Activated CD4-positive, alpha-beta T cell treated with anti-CD3 and anti-CD28 coated beads, Interleukin-2, amount 10 ng/mL, durations not matched to agents 24 days and 14 days (primary cell): ENCODE data around the gene ST3GAL2. TPM values are rescaled to one million over a fixed set of nuclear protein-coding genes. Genes with fewer than 3 reads are reported as not detected.
"Not testable (repeated sequence)": the region's sequence is repeated elsewhere in the genome, so short reads cannot be mapped to it uniquely, and the experiment has no call there.

Experiments
- DNase-seq: peaks from one replicate; pipeline ENCODE4 v3.0.0; 2022
- H3K27ac Mint-ChIP-seq: one replicate; pipeline ENCODE4 v1.8.0; 2022; ENCODE audit warnings: mild to moderate bottlenecking, mixed read lengths
- H3K27me3 Mint-ChIP-seq: one replicate; pipeline ENCODE4 v1.8.0; 2022; ENCODE audit warnings: mixed read lengths
- H3K36me3 Mint-ChIP-seq: one replicate; pipeline ENCODE4 v1.8.0; 2022; ENCODE audit warnings: low read depth, mild to moderate bottlenecking, mixed read lengths
- H3K4me1 Mint-ChIP-seq: one replicate; pipeline ENCODE4 v1.8.0; 2021; ENCODE audit warnings: mixed read lengths
- H3K4me3 Mint-ChIP-seq: one replicate; pipeline ENCODE4 v1.8.0; 2022; ENCODE audit warnings: mild to moderate bottlenecking, moderate library complexity, mixed read lengths
- H3K9me3 Mint-ChIP-seq: one replicate; pipeline ENCODE4 v1.8.0; 2021; ENCODE audit warnings: mixed read lengths
- intact Hi-C: fragments of 100-400 bp; cut with micrococcal nuclease; formaldehyde crosslinking; loops from one replicate; pipeline ENCODE4 v1.15.1; 2023
- total RNA-seq: library from RNA; stranded (reverse); gene quantifications from 2 replicates; pipeline ENCODE4 v1.2.3, GENCODE V29; 2022

The ST3GAL2 gene
- total RNA-seq, 1 donor from 2014 or later: 27.9 TPM

GRCh38 chr16:70422543-70422942, 16.4 kb downstream of the ST3GAL2 start:
- intact Hi-C loops: no loop called here
- Mint-ChIP-seq H3K27ac (peak overlapping the region; percentile 22), H3K4me1 (peaks cover 43% of the 10 kb centered on the region), H3K4me3 (no peak overlapping the region), H3K27me3 (no peaks in the 10 kb centered on the region), H3K36me3 (peaks cover 12% of the 10 kb centered on the region), H3K9me3 (no peaks in the 10 kb centered on the region)
- no peak for DNase-seq

DNA sequence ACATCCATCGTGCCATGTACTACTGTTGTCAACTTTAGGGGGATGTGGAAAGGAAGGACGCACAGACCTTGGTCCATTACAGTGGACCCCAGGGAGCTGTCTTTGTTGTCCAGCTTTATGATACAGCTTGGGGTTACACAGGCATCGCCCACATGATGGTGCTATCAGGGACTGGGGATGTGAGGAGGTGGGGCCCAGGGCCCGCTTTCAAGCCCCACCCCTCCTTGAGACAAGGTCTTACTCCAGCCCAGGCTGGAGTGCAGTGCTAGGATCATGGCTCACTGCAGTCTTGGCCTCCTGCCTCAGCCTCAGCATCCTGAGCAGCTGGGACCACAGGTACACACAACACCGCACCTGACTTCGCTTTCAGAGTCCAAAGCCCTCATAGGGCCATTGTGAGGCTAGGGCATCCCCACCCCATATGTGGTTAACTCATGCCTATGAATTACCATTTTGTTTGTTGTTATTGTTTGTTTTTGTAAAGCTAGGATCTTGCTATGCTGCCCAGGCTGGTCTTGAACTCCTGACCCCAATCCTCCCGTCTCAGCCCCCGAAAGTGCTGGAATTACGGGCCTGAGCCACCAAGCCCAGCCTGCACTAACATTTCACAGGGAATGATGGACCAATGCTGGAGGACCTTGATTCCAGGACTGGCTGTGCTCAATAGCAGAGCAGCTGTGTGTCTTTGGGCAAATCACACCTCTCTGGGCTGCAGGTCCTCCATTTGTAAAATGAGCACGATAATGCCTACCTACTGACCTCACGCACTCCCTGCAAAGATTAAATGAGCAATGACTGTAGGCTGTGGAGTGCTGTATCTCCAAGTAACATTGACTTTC, 17.2 kb downstream of the ST3GAL2 start:
- H3K4me1 Mint-ChIP-seq: peaks cover 40% of the 10 kb centered on the region
- intact Hi-C loops: no loop called here
- H3K36me3 Mint-ChIP-seq: peaks cover 11% of the 10 kb centered on the region
- no peak overlapping the region for H3K27ac Mint-ChIP-seq
- H3K9me3 Mint-ChIP-seq: no peaks in the 10 kb centered on the region
- no peak for DNase-seq
- no peak overlapping the region for H3K4me3 Mint-ChIP-seq
- no peaks in the 10 kb centered on the region for H3K27me3 Mint-ChIP-seq

DNA sequence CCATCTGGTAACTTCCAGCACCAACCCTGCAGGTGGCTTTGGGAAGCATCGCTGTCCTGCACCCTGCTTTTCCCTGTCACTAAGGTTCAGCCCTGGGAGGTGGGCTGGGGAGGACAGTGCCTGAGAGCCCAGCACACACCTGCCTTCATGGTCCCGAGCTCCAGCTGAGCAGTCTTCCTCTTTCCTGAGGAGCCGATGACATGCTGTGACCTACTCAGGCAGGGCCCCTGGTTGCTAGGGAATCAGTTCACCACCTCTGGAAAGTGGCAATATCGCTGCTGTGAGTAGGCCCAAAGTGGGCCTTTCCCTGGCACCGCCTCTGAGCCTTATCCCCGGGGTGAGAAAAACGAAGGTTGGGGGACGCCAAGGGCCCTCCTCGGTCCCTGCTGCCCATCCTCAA, 17.9 kb downstream of the ST3GAL2 start:
- DNase-seq: no peak
- no peaks in the 10 kb centered on the region for H3K9me3 Mint-ChIP-seq
- H3K27ac Mint-ChIP-seq: no peak overlapping the region
- no peaks in the 10 kb centered on the region for H3K27me3 Mint-ChIP-seq
- no peak overlapping the region for H3K4me3 Mint-ChIP-seq
- peaks cover 41% of the 10 kb centered on the region for H3K4me1 Mint-ChIP-seq
- peaks cover 13% of the 10 kb centered on the region for H3K36me3 Mint-ChIP-seq
- intact Hi-C loops: no loop called here

DNA sequence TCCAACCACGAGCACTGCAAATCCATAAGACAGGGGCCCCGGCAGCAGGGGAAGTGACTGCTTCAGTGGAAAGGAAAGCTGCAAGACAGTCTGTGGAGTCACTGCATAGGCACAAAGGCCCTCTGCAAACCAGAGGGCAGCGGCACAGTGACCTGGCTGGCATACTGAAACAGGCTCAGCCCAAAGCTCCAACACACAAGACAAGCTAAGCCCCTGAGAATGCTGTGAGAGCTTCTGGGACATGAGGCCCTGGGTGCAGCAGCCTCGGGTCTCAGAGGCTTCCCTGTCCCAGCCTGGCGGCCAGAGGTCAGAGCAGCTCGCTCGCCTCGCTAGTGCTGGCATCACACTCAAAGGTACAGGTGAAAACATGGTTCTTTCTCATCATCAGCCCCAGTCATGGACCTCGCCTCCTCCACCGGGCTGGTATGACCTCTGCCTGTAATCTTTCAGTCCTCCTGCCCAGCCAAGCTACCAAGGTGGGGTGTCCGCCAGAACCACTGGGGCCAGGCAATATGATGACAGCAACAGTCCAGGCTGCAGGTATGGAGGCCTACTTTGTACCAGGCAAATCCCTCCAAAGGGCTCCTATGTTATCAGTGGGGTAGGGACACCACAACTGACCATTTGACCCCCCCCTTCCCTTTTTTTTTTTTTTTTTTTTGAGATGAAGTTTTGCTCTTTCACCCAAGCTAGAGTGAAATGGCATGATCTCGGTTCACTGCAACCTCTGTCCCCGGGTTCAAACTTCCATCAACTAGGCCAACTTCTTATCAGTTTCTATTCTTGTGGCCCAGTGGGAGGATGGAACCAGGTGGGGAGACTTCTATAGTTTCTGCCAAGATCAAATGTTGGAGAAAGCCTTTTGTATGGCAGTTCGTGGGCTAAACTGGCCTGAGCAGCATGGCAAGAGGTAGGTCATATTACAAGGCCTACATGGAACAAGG, 19.2 kb downstream of the ST3GAL2 start:
- no peak overlapping the region for H3K27ac Mint-ChIP-seq
- DNase-seq: no peak
- peaks cover 40% of the 10 kb centered on the region for H3K4me1 Mint-ChIP-seq
- intact Hi-C loops: loop anchor here (2.0 kb wide), 1 partner anchor 17 kb away; no protein-coding TSS in a partner anchor
- peaks cover 10% of the 10 kb centered on the region for H3K36me3 Mint-ChIP-seq
- no peaks in the 10 kb centered on the region for H3K27me3 Mint-ChIP-seq
- peak overlapping the region; percentile 61 for H3K4me3 Mint-ChIP-seq
- H3K9me3 Mint-ChIP-seq: no peaks in the 10 kb centered on the region

- Mint-ChIP-seq H3K4me3 (peak overlapping the region; percentile 61), H3K4me1 (peaks cover 41% of the 10 kb centered on the region), H3K9me3 (no peaks in the 10 kb centered on the region), H3K27ac (peak overlapping the region; percentile 68), H3K36me3 (peaks cover 10% of the 10 kb centered on the region), H3K27me3 (no peaks in the 10 kb centered on the region)
- intact Hi-C loops: loop anchor here (2.0 kb wide), 1 partner anchor 18 kb away; no protein-coding TSS in a partner anchor
- no peak for DNase-seq
These were observed 19.9 kb downstream of the ST3GAL2 start for GRCh38 chr16:70418993-70419318.

GRCh38 chr16:70418274-70418992, 20.5 kb downstream of the ST3GAL2 start:
- Mint-ChIP-seq H3K4me1 (peaks cover 39% of the 10 kb centered on the region), H3K4me3 (peak overlapping the region; percentile 61), H3K27me3 (no peaks in the 10 kb centered on the region), H3K36me3 (peaks cover 10% of the 10 kb centered on the region), H3K27ac (peak overlapping the region; percentile 68), H3K9me3 (no peaks in the 10 kb centered on the region)
- intact Hi-C loops: loop anchor here (2.0 kb wide), 1 partner anchor 18 kb away; no protein-coding TSS in a partner anchor
- no peak for DNase-seq

GRCh38 chr16:70417661-70418060, 21.2 kb downstream of the ST3GAL2 start:
- H3K36me3 Mint-ChIP-seq: peaks cover 7% of the 10 kb centered on the region
- H3K27ac Mint-ChIP-seq: peak overlapping the region; percentile 36
- intact Hi-C loops: loop anchor here (2.0 kb wide), 1 partner anchor 19 kb away; no protein-coding TSS in a partner anchor
- peaks cover 39% of the 10 kb centered on the region for H3K4me1 Mint-ChIP-seq
- H3K4me3 Mint-ChIP-seq: no peak overlapping the region
- no peaks in the 10 kb centered on the region for H3K27me3 Mint-ChIP-seq
- no peak for DNase-seq
- no peaks in the 10 kb centered on the region for H3K9me3 Mint-ChIP-seq

GRCh38 chr16:70416748-70417616, 21.9 kb downstream of the ST3GAL2 start:
- Mint-ChIP-seq H3K27me3 (no peaks in the 10 kb centered on the region), H3K4me1 (peaks cover 38% of the 10 kb centered on the region), H3K9me3 (no peaks in the 10 kb centered on the region), H3K27ac (peak overlapping the region; percentile 36), H3K36me3 (peaks cover 9% of the 10 kb centered on the region), H3K4me3 (no peak overlapping the region)
- intact Hi-C loops: no loop called here
- DNase-seq: no peak

- H3K36me3 Mint-ChIP-seq: peaks cover 13% of the 10 kb centered on the region
- H3K4me1 Mint-ChIP-seq: peaks cover 20% of the 10 kb centered on the region
- H3K27me3 Mint-ChIP-seq, intact Hi-C loops, H3K4me3 Mint-ChIP-seq, H3K27ac Mint-ChIP-seq, DNase-seq, H3K9me3 Mint-ChIP-seq: not testable (repeated sequence)
These were observed 25.3 kb downstream of the ST3GAL2 start for GRCh38 chr16:70413572-70413971.

DNA sequence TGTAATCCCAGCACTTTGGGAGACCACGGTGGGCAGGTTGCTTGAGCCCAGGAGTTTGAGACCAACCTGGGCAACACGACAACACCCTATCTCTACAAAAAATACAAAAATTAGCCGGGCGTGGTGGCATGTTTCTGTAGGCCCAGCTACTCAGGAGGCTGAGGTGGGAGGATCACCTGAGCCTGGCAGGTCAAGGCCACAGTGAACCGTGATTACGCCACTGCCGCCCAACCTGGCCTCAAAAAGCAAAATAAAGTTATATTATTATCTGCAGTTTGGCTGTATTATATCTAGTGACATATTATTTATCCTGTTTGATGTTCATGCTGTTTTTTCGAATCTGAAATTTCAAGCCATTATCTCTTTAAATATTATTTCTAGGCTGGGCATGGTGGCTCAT, 26.5 kb downstream of the ST3GAL2 start:
- Mint-ChIP-seq H3K27ac (no peak overlapping the region), H3K27me3 (no peaks in the 10 kb centered on the region), H3K4me3 (no peak overlapping the region), H3K9me3 (no peaks in the 10 kb centered on the region), H3K4me1 (peaks cover 16% of the 10 kb centered on the region), H3K36me3 (peaks cover 11% of the 10 kb centered on the region)
- intact Hi-C loops: no loop called here
- no peak for DNase-seq

DNA sequence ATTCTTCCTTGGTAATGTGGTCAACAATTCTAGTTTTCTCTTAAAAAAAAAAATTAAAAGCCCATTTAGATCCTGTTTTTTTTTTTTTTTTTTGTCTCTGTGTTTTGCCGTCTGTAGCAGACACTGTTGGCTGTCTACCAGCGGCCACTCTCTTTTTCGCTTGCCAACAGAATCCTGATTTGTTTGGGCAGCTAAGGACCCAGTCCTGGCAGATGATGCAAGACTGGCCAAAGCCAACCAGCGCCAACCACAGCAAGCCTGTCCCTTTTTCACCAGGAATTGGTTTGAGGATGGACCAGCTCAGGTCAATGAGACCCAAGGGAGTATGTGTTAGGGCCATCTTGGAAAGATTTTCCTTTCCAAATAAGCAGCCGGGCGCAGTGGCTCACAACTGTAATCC, 28.2 kb downstream of the ST3GAL2 start:
- no peaks in the 10 kb centered on the region for H3K27me3 Mint-ChIP-seq
- intact Hi-C loops: no loop called here
- H3K4me1 Mint-ChIP-seq: peaks cover 20% of the 10 kb centered on the region
- no peak overlapping the region for H3K27ac Mint-ChIP-seq
- H3K9me3 Mint-ChIP-seq: no peaks in the 10 kb centered on the region
- no peak overlapping the region for H3K4me3 Mint-ChIP-seq
- peaks cover 17% of the 10 kb centered on the region for H3K36me3 Mint-ChIP-seq
- no peak for DNase-seq

DNA sequence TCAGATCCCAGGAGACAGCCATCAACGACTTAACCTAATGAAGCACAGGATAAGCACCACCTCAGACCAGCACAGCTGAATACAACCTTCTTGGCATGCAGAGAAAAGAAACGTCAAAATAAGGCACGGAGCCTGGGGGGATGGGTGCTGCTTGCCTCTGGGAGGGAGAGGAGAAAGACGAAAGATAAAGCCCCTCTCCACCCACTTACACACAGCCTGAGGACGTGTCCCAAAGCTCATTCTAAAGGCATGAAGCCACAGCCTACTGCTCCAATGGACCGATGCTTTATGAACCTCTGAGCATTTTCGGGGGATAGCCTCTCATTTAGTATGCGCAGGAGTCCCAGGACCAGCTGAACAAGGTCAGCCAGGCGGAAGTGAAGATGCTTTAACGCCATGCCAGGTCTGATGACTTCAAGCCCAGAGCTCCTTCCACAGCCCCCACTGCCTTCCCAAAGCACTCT, 31.1 kb downstream of the ST3GAL2 start:
- no peak for DNase-seq
- intact Hi-C loops: no loop called here
- Mint-ChIP-seq H3K27ac (no peak overlapping the region), H3K36me3 (peaks cover 26% of the 10 kb centered on the region), H3K9me3 (no peaks in the 10 kb centered on the region), H3K4me1 (peaks cover 41% of the 10 kb centered on the region), H3K27me3 (no peaks in the 10 kb centered on the region), H3K4me3 (no peak overlapping the region)

GRCh38 chr16:70406104-70406503, 32.8 kb downstream of the ST3GAL2 start:
- H3K4me3 Mint-ChIP-seq, H3K27me3 Mint-ChIP-seq, intact Hi-C loops, DNase-seq, H3K9me3 Mint-ChIP-seq, H3K27ac Mint-ChIP-seq: not testable (repeated sequence)
- peaks cover 46% of the 10 kb centered on the region for H3K4me1 Mint-ChIP-seq
- H3K36me3 Mint-ChIP-seq: peaks cover 17% of the 10 kb centered on the region
